Neural cell (in vitro differentiated cells): Measurements from ENCODE around the gene PHOSPHO1. TPM values are rescaled to one million over a fixed set of nuclear protein-coding genes. Genes with fewer than 3 reads are reported as not detected.

ENCODE experiments used
- H2AFZ ChIP-seq: fragments of 200-600, 300-800 bp; sonication (generic), shearing (Covaris generic); 2 replicates; pipeline ENCODE4 v1.6.0; 2014; ENCODE audit warnings: low read depth, mild to moderate bottlenecking, antibody characterized with exemption, low read length, moderate library complexity
- H3F3A ChIP-seq: fragments of 200-600 bp; shearing (Covaris generic); 2 replicates; pipeline ENCODE4 v1.6.1; 2016; ENCODE audit warnings: mild to moderate bottlenecking, moderate library complexity, mixed read lengths, antibody characterized with exemption, low read length; ENCODE audit not compliant: insufficient read depth, poor library complexity, severe bottlenecking
- H3K27ac ChIP-seq: fragments of 200-600, 300-800 bp; sonication (generic), shearing (Covaris generic); 2 replicates; pipeline ENCODE4 v1.5.1; 2014; ENCODE audit warnings: mild to moderate bottlenecking, low read length, moderate library complexity
- H3K27me3 ChIP-seq: fragments of 300-800, 200-600 bp; sonication (generic), shearing (Covaris generic); 2 replicates; pipeline ENCODE4 v1.6.0; 2014; ENCODE audit warnings: mild to moderate bottlenecking, low read depth, low read length, moderate library complexity; ENCODE audit not compliant: insufficient read depth
- H3K36me3 ChIP-seq: fragments of 300-800, 200-600 bp; sonication (generic), shearing (Covaris generic); 2 replicates; pipeline ENCODE4 v1.5.1; 2014; ENCODE audit warnings: mild to moderate bottlenecking, antibody characterized with exemption, low read length, moderate library complexity; ENCODE audit not compliant: insufficient read depth
- H3K4me2 ChIP-seq: fragments of 300-800, 200-600 bp; sonication (generic), shearing (Covaris generic); 2 replicates; pipeline ENCODE4 v1.6.0; 2014; ENCODE audit warnings: mild to moderate bottlenecking, low read length
- H3K4me3 ChIP-seq: fragments of 300-800, 200-600 bp; sonication (generic), shearing (Covaris generic); 2 replicates; pipeline ENCODE4 v1.5.1; 2014; ENCODE audit warnings: mild to moderate bottlenecking, low read length, moderate library complexity
- H3K79me2 ChIP-seq: fragments of 200-600 bp; shearing (Covaris generic); replicated peaks from 2 replicates; pipeline ENCODE4 v1.6.0; 2014; ENCODE audit warnings: mild to moderate bottlenecking, low read length, moderate library complexity; ENCODE audit not compliant: insufficient read depth
- H3K9ac ChIP-seq: fragments of 300-800, 200-600 bp; sonication (generic), shearing (Covaris generic); 2 replicates; pipeline ENCODE4 v1.6.1; 2016; ENCODE audit warnings: mild to moderate bottlenecking, low read length, mixed read lengths
- H3K9me2 ChIP-seq: fragments of 200-600 bp; shearing (Covaris generic); 2 replicates; pipeline ENCODE4 v1.6.1; 2016; ENCODE audit warnings: mild to moderate bottlenecking, low read length, mixed read lengths; ENCODE audit not compliant: insufficient read depth
- H3K9me3 ChIP-seq: fragments of 200-600, 300-800 bp; sonication (generic), shearing (Covaris generic); 2 replicates; pipeline ENCODE4 v1.6.1; 2016; ENCODE audit warnings: mild to moderate bottlenecking, mixed run types, low read length, moderate library complexity, mixed read lengths
- H4K20me1 ChIP-seq: fragments of 200-600 bp; shearing (Covaris generic); 2 replicates; pipeline ENCODE4 v1.6.1; 2016; ENCODE audit warnings: mild to moderate bottlenecking, mixed run types; ENCODE audit not compliant: insufficient read depth
- EP300 ChIP-seq: fragments of 450-650 bp; conservative IDR thresholded peaks from 2 replicates; pipeline ENCODE4 v1.6.1; 2014; ENCODE audit warnings: antibody characterized with exemption, mild to moderate bottlenecking, moderate library complexity; ENCODE audit not compliant: poor library complexity, severe bottlenecking
- EZH2 ChIP-seq: fragments of 200-600, 300-800 bp; shearing (Covaris generic), sonication (generic); IDR thresholded peaks from 2 replicates; pipeline ENCODE4 v1.6.1; 2014; ENCODE audit warnings: antibody characterized with exemption, low read length, borderline replicate concordance, mild to moderate bottlenecking; ENCODE audit not compliant: insufficient read depth, poor library complexity, severe bottlenecking
- MXI1 ChIP-seq: fragments of 450-650 bp; conservative IDR thresholded peaks from 2 replicates; pipeline ENCODE4 v1.6.1; 2014; ENCODE audit warnings: antibody characterized with exemption, mild to moderate bottlenecking; ENCODE audit not compliant: poor library complexity, severe bottlenecking
- RAD21 ChIP-seq: fragments of 450-650 bp; conservative IDR thresholded peaks from 2 replicates; pipeline ENCODE4 v1.6.1; 2014; ENCODE audit warnings: antibody characterized with exemption, mild to moderate bottlenecking, moderate library complexity
- REST ChIP-seq: IDR thresholded peaks from 2 replicates; pipeline ENCODE4 v1.6.1; 2012; ENCODE audit warnings: borderline replicate concordance
- SMC3 ChIP-seq: fragments of 450-650 bp; conservative IDR thresholded peaks from 2 replicates; pipeline ENCODE4 v1.6.1; 2014; ENCODE audit warnings: antibody characterized with exemption, mild to moderate bottlenecking, moderate library complexity; ENCODE audit not compliant: poor library complexity
- TAF1 ChIP-seq: IDR thresholded peaks from 2 replicates; pipeline ENCODE4 v1.6.1; 2012; ENCODE audit warnings: low read depth
- polyA plus RNA-seq: library from polyadenylated mRNA; depleted of rRNA; stranded (reverse); fragments of >200 nt; gene quantifications from 2 replicates; pipeline ENCODE4 v1.2.3, GENCODE V29; 2014
- TF ChIP-seq, protein P1 (sequence below): fragments of 450-650 bp; IDR thresholded peaks from 2 replicates; pipeline ENCODE4 v1.5.1; 2014; ENCODE audit warnings: antibody characterized with exemption, mild to moderate bottlenecking, moderate library complexity; ENCODE audit not compliant: poor library complexity, severe bottlenecking

PHOSPHO1 gene
- polyA plus RNA-seq, 1 donor from 2014 or later = not detected

DNA sequence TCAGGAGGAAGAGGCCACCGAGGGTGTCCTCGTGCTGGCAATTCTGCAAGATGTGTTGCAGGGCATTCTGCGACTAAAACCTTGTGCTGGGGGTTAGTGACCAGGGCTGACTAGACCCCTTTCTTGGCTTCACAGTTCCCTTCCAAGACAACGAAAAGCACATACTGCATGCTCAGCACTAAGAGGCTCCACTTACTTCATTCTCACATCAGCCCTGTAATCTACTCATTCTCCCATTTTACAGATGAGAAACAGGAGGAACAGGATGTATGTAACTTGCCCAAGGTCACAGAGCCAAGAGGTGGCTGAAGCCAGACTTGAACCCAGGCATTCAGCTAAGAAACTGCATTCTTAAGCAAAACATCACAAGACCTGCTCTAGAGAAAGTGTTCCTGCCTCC lies 5.3 kb upstream of the PHOSPHO1 start:
- H3K9me3 ChIP-seq = no peaks in the 10 kb centered on the region
- H3K36me3 ChIP-seq = no peaks in the 10 kb centered on the region
- no peaks in the 10 kb centered on the region for H3F3A ChIP-seq
- no peaks in the 10 kb centered on the region for H3K79me2 ChIP-seq
- H3K27me3 ChIP-seq = peaks cover 11% of the 10 kb centered on the region
- H3K9ac ChIP-seq = no peak overlapping the region
- no peak overlapping the region for H2AFZ ChIP-seq
- H3K4me3 ChIP-seq = no peak overlapping the region
- H3K27ac ChIP-seq = no peak overlapping the region
- no peaks in the 10 kb centered on the region for H3K9me2 ChIP-seq
- H3K4me2 ChIP-seq = no peak overlapping the region
- H4K20me1 ChIP-seq = no peaks in the 10 kb centered on the region
- TF ChIP-seq EP300 (no peak), TAF1 (no peak), MXI1 (no peak), EZH2 (no peak), SMC3 (no peak)

DNA sequence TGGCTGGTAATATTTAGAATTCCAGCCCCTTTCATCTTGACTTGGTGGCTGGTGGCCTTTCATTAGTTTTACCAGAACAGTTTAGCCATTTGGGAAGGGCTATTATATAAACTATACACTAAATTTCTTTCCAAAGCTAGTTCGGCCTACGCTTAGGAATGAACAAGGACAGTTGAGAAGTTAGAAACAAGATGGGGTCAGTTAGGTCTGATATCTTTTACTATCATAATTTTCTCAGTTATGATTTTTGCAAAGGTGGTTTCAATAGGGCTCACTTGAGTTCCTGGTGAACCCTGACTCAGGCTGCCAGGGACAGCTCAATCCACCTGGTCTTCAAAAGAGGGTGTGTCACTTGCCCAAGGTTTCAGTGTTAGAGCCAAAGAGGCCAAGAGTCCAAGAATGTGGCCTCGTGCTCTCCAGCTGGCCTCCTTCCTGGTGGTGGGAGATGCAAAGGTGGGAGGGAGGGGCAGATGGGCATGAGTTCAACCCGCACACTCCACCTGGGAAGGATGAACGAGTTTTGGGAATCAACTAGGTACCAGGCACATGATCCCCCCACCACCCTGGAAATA lies 4.0 kb upstream of the PHOSPHO1 start:
- H2AFZ ChIP-seq = no peak overlapping the region
- no peak overlapping the region for H3K9ac ChIP-seq
- H3K27me3 ChIP-seq = peaks cover 21% of the 10 kb centered on the region
- H3K36me3 ChIP-seq = no peaks in the 10 kb centered on the region
- H4K20me1 ChIP-seq = no peaks in the 10 kb centered on the region
- H3F3A ChIP-seq = no peaks in the 10 kb centered on the region
- H3K4me2 ChIP-seq = no peak overlapping the region
- H3K4me3 ChIP-seq = no peak overlapping the region
- no peaks in the 10 kb centered on the region for H3K79me2 ChIP-seq
- no peak for TF ChIP-seq EP300
- TF ChIP-seq, protein P1, sequence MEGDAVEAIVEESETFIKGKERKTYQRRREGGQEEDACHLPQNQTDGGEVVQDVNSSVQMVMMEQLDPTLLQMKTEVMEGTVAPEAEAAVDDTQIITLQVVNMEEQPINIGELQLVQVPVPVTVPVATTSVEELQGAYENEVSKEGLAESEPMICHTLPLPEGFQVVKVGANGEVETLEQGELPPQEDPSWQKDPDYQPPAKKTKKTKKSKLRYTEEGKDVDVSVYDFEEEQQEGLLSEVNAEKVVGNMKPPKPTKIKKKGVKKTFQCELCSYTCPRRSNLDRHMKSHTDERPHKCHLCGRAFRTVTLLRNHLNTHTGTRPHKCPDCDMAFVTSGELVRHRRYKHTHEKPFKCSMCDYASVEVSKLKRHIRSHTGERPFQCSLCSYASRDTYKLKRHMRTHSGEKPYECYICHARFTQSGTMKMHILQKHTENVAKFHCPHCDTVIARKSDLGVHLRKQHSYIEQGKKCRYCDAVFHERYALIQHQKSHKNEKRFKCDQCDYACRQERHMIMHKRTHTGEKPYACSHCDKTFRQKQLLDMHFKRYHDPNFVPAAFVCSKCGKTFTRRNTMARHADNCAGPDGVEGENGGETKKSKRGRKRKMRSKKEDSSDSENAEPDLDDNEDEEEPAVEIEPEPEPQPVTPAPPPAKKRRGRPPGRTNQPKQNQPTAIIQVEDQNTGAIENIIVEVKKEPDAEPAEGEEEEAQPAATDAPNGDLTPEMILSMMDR = no peak
- TF ChIP-seq MXI1 = no peak
- no peak for TF ChIP-seq REST
- no peak for TF ChIP-seq EZH2
- no peak for TF ChIP-seq RAD21
- TF ChIP-seq SMC3 = no peak
- no peaks in the 10 kb centered on the region for H3K9me3 ChIP-seq
- no peak overlapping the region for H3K27ac ChIP-seq
- no peaks in the 10 kb centered on the region for H3K9me2 ChIP-seq

DNA sequence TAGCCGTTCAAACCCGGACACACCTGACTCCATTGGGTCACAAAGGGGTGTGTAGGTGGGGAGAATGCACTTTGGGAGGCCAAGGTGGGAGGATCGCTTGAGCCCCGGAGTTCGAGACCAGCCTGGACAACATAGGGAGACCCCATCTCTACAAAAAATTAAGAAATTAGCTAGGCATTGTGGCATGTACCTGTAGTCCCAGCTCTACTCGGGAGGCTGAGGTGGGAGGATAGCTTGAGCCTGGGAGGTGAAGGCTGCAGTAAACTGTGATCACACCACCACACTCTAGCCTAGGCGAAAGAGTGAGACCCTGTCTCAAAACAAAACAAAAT lies 942 bp upstream of the PHOSPHO1 start:
- Histone ChIP-seq H3K36me3 (no peaks in the 10 kb centered on the region), H2AFZ (no peak overlapping the region), H3K4me3 (peak overlapping the region; percentile 70), H3K9me3 (no peaks in the 10 kb centered on the region), H4K20me1 (no peaks in the 10 kb centered on the region), H3F3A (no peaks in the 10 kb centered on the region), H3K79me2 (no peaks in the 10 kb centered on the region), H3K9ac (no peak overlapping the region), H3K27me3 (peaks cover 48% of the 10 kb centered on the region), H3K4me2 (no peak overlapping the region), H3K27ac (no peak overlapping the region), H3K9me2 (no peaks in the 10 kb centered on the region)
- no peak for TF ChIP-seq RAD21
- no peak for TF ChIP-seq TAF1
- TF ChIP-seq REST = no peak
- TF ChIP-seq, protein P1 = no peak
- no peak for TF ChIP-seq EP300
- TF ChIP-seq SMC3 = no peak
- TF ChIP-seq MXI1 = no peak
